ENCODE data around the gene DIAPH1. TPM values are rescaled to one million over a fixed set of nuclear protein-coding genes. Genes with fewer than 3 reads are reported as not detected.

DIAPH1 gene
- total RNA-seq, 1 experiment from 2014 or later, result 142 TPM

- no peak for ATAC-seq
- H3K9ac ChIP-seq (ENCODE audit: low read length), result no peak overlapping the region
- POLR2A ChIA-PET, result no interaction called here
- CTCF ChIA-PET, result interaction anchor here (1.0 kb wide), 1 partner anchor 114 kb away, joined by 5 read pairs; the partner anchor contains the start of gene PCDHGA10
- no peak overlapping the region for H2AFZ ChIP-seq (ENCODE audit: low read depth, low read length, poor library complexity, severe bottlenecking)
- no peak overlapping the region for H3K4me2 ChIP-seq (ENCODE audit: low read length)
- no peaks in the 10 kb centered on the region for H3K9me2 ChIP-seq (ENCODE audit: insufficient read depth)
- intact Hi-C loops (cut with micrococcal nuclease), result no loop called here
- H3K27ac ChIP-seq (ENCODE audit: low read depth, low read length), result no peak overlapping the region
- no peak for DNase-seq (ENCODE audit: low read depth, low spot score)
- H3K27me3 ChIP-seq (ENCODE audit: insufficient read depth, low read length), result no peaks in the 10 kb centered on the region
- RAD21 ChIA-PET (ENCODE audit: low non-redundant PET in 1 of 2, low total read pairs in 2 of 2, uncharacterized antibody in 2 of 2, unreplicated experiment in 2 of 2), result no interaction called here
- peaks cover 15 to 27% of the 10 kb centered on the region in 2 experiments for H3K4me1 ChIP-seq (ENCODE audit: control insufficient read depth in 1 of 2, insufficient read depth in 2 of 2, low read length in 2 of 2)
- no peaks in the 10 kb centered on the region for H3K9me3 ChIP-seq (ENCODE audit: control insufficient read depth in 1 of 2, insufficient read depth in 1 of 2, low read depth in 1 of 2, low read length in 2 of 2)
- TF ChIP-seq SIN3A (IDR thresholded peaks at IDR 0.05; ENCODE audit: low read depth), result no peak
- peaks cover 6% of the 10 kb centered on the region; the same call in 1 of the 2 replicates for H3K79me2 ChIP-seq (ENCODE audit: insufficient read depth, low read length)
- no peak overlapping the region for H3K4me3 ChIP-seq (replicated peaks in 1 of 2; ENCODE audit: low read depth in 1 of 2, low read length in 2 of 2)
- H4K20me1 ChIP-seq (ENCODE audit: insufficient read depth), result no peaks in the 10 kb centered on the region
- no TSS peak for BruUV-seq (replicated peaks)
- peaks cover 6 to 49% of the 10 kb centered on the region in 2 experiments; a peak in 3 of 4 replicates for H3K36me3 ChIP-seq (ENCODE audit: control insufficient read depth in 1 of 2, insufficient read depth in 2 of 2, low read length in 2 of 2)
These were observed 91.4 kb downstream of the DIAPH1 start for GRCh38 chr5:141527426-141527825.

- intact Hi-C loops (cut with micrococcal nuclease), result loop anchor here (2.0 kb wide), 1 partner anchor 205 kb away; the partner anchor contains the start of gene TAF7
- ATAC-seq (no peak), DNase-seq (ENCODE audit: low read depth, low spot score) (no peak)
- H3K27ac ChIP-seq (ENCODE audit: low read depth, low read length), result no peak overlapping the region
- H3K4me1 ChIP-seq (ENCODE audit: control insufficient read depth in 1 of 2, insufficient read depth in 2 of 2, low read length in 2 of 2), result peaks cover 28 to 45% of the 10 kb centered on the region in 2 experiments
- ChIA-PET RAD21 (ENCODE audit: low non-redundant PET in 1 of 2, low total read pairs in 2 of 2, uncharacterized antibody in 2 of 2, unreplicated experiment in 2 of 2) (no interaction called here), POLR2A (no interaction called here), CTCF (interaction anchor here (1.5 to 2.8 kb wide), 3 partner anchors 8 to 113 kb away, joined by 5 to 37 read pairs (median 6); partner anchors contain the start of genes PCDHGA10 and PCDHGA11)
- H3K79me2 ChIP-seq (ENCODE audit: insufficient read depth, low read length), result peaks cover 6% of the 10 kb centered on the region; the same call in 1 of the 2 replicates
- no peaks in the 10 kb centered on the region for H3K9me2 ChIP-seq (ENCODE audit: insufficient read depth)
- H2AFZ ChIP-seq (ENCODE audit: low read depth, low read length, poor library complexity, severe bottlenecking), result no peak overlapping the region
- H3K36me3 ChIP-seq (ENCODE audit: control insufficient read depth in 1 of 2, insufficient read depth in 2 of 2, low read length in 2 of 2), result peaks cover 6 to 50% of the 10 kb centered on the region in 2 experiments; a peak in 3 of 4 replicates
- no peak overlapping the region for H3K4me2 ChIP-seq (ENCODE audit: low read length)
- no peak for TF ChIP-seq ATF3 (IDR thresholded peaks at IDR 0.05)
- no peak for TF ChIP-seq CEBPB (IDR thresholded peaks at IDR 0.05; ENCODE audit: low read depth)
- H3K9ac ChIP-seq (ENCODE audit: low read length), result no peak overlapping the region
- no peaks in the 10 kb centered on the region for H3K27me3 ChIP-seq (ENCODE audit: insufficient read depth, low read length)
- no peak overlapping the region for H3K4me3 ChIP-seq (replicated peaks in 1 of 2; ENCODE audit: low read depth in 1 of 2, low read length in 2 of 2)
- H4K20me1 ChIP-seq (ENCODE audit: insufficient read depth), result no peaks in the 10 kb centered on the region
- no TSS peak for BruUV-seq (replicated peaks)
- H3K9me3 ChIP-seq (ENCODE audit: control insufficient read depth in 1 of 2, insufficient read depth in 1 of 2, low read depth in 1 of 2, low read length in 2 of 2), result no peaks in the 10 kb centered on the region
These were observed 93.1 kb downstream of the DIAPH1 start for GRCh38 chr5:141525653-141526052.

All from HCT116 (cell line).